ENCODE results near the gene PCMT1. TPM values are rescaled to one million over a fixed set of nuclear protein-coding genes. Genes with fewer than 3 reads are reported as not detected.

PCMT1 gene
- total and polyA plus RNA-seq, 2 of the 13 experiments (the other 11 are each of a cell fraction or from before 2014, with no cell fraction given) = 112 to 169 TPM

GRCh38 chr6:149750136-149750609 lies 632 bp downstream of the PCMT1 start (continued):
- TF ChIP-seq MYPOP (CRISPR knock-in tag; IDR thresholded peaks at IDR 0.05) (no peak; the same call in 1 of the 2 replicates), ZNF552 (CRISPR knock-in tag; IDR thresholded peaks at IDR 0.05; ENCODE audit: borderline replicate concordance) (no peak), ZNF557 (CRISPR knock-in tag; IDR thresholded peaks at IDR 0.05) (no peak), ZNF607 (CRISPR knock-in tag; IDR thresholded peaks at IDR 0.05; ENCODE audit: borderline replicate concordance) (no peak; the same call in 1 of the 2 replicates), ZNF816 (CRISPR knock-in tag; IDR thresholded peaks at IDR 0.05; ENCODE audit: borderline replicate concordance) (0 out of 2 replicates have a peak, but pooled peaks have one; percentile 36), SNAPC2 (CRISPR knock-in tag; IDR thresholded peaks at IDR 0.05) (no peak), SRF (IDR thresholded peaks at IDR 0.05; ENCODE audit: low read depth, low read length) (no peak; the same call in 1 of the 2 replicates), ZNF468 (CRISPR knock-in tag; IDR thresholded peaks at IDR 0.05) (no peak), ZNF615 (CRISPR knock-in tag; IDR thresholded peaks at IDR 0.05; ENCODE audit: borderline replicate concordance) (no peak), GTF3A (CRISPR knock-in tag; conservative IDR thresholded peaks at IDR 0.05) (no peak), ZNF337 (CRISPR knock-in tag; IDR thresholded peaks at IDR 0.05; ENCODE audit: borderline replicate concordance, low read depth) (no peak), RERE (CRISPR knock-in tag; IDR thresholded peaks at IDR 0.05; ENCODE audit: low read depth) (no peak), RARA (CRISPR knock-in tag; IDR thresholded peaks at IDR 0.05) (no peak), RNF2 (conservative IDR thresholded peaks at IDR 0.05; ENCODE audit: low read depth) (no peak), MTA3 (CRISPR knock-in tag; IDR thresholded peaks at IDR 0.05) (no peak), ZFX (CRISPR knock-in tag; IDR thresholded peaks at IDR 0.05; ENCODE audit: low read depth) (no peak), GZF1 (CRISPR knock-in tag; IDR thresholded peaks at IDR 0.05) (no peak), ZNF614 (CRISPR knock-in tag; IDR thresholded peaks at IDR 0.05; ENCODE audit: borderline replicate concordance) (no peak), ZSCAN30 (CRISPR knock-in tag; IDR thresholded peaks at IDR 0.05) (no peak), ELF4 (CRISPR knock-in tag; IDR thresholded peaks at IDR 0.05; ENCODE audit: borderline replicate concordance) (no peak), ZSCAN5A (CRISPR knock-in tag; IDR thresholded peaks at IDR 0.05; ENCODE audit: borderline replicate concordance) (no peak), ZKSCAN5 (CRISPR knock-in tag; IDR thresholded peaks at IDR 0.05) (no peak; the same call in 1 of the 2 replicates), POLR2AphosphoS5 (IDR thresholded peaks at IDR 0.05; ENCODE audit: low read depth, low read length) (no peak)
